ENCODE data around the gene HSBP1.

Gene HSBP1

DNA sequence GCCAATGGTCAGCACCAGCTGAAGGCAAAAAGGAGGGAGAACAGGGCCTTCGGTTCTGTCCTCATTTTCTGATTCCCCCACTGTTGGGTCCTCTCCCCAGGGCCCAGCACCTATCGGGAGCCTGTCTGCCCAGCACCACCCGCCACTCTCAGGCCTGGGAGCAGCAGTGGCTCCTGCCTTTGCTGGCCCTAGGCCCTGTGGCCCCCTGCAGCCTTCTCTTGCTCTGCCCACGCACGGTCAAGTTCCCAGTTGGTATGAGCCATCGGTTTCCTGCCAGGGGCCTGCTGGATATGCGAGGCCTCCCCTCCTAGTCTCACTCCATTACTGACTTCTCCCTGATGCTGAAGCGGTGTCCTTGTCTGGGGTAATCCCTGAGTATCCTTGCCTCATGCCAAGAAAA, 37.5 kb downstream of the HSBP1 start:
- H3K27ac ChIP-seq, result no peak overlapping the region
- no peaks in the 10 kb centered on the region for H3K36me3 ChIP-seq
- no peaks in the 10 kb centered on the region for H3K9me3 ChIP-seq
- H3K27me3 ChIP-seq, result no peaks in the 10 kb centered on the region
- no peak overlapping the region for H3K4me3 ChIP-seq (ENCODE audit: low read depth in 1 of 2, low read length in 1 of 2)
- TF ChIP-seq, protein P1, sequence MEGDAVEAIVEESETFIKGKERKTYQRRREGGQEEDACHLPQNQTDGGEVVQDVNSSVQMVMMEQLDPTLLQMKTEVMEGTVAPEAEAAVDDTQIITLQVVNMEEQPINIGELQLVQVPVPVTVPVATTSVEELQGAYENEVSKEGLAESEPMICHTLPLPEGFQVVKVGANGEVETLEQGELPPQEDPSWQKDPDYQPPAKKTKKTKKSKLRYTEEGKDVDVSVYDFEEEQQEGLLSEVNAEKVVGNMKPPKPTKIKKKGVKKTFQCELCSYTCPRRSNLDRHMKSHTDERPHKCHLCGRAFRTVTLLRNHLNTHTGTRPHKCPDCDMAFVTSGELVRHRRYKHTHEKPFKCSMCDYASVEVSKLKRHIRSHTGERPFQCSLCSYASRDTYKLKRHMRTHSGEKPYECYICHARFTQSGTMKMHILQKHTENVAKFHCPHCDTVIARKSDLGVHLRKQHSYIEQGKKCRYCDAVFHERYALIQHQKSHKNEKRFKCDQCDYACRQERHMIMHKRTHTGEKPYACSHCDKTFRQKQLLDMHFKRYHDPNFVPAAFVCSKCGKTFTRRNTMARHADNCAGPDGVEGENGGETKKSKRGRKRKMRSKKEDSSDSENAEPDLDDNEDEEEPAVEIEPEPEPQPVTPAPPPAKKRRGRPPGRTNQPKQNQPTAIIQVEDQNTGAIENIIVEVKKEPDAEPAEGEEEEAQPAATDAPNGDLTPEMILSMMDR (IDR thresholded peaks at IDR 0.05), result no peak
- peaks cover 33 to 42% of the 10 kb centered on the region in 2 experiments for H3K4me1 ChIP-seq (ENCODE audit: control insufficient read depth in 1 of 2, insufficient read depth in 1 of 2, low read depth in 1 of 2, low read length in 1 of 2)

GRCh38 chr16:83847371-83848225, 39.8 kb downstream of the HSBP1 start:
- Histone ChIP-seq H3K4me3 (ENCODE audit: low read depth in 1 of 2, low read length in 1 of 2) (peak overlapping the region in 1 of 2 experiments; percentile 7), H3K27me3 (no peaks in the 10 kb centered on the region), H3K4me1 (ENCODE audit: control insufficient read depth in 1 of 2, insufficient read depth in 1 of 2, low read depth in 1 of 2, low read length in 1 of 2) (peaks cover 33 to 40% of the 10 kb centered on the region in 2 experiments), H3K36me3 (no peaks in the 10 kb centered on the region), H3K27ac (peak overlapping the region; percentile 77), H3K9me3 (no peaks in the 10 kb centered on the region)
- TF ChIP-seq, protein P1 (IDR thresholded peaks at IDR 0.05), result no peak

GRCh38 chr16:83849421-83849820, 41.6 kb downstream of the HSBP1 start:
- peaks cover 14 to 22% of the 10 kb centered on the region in 2 experiments for H3K4me1 ChIP-seq (ENCODE audit: control insufficient read depth in 1 of 2, insufficient read depth in 1 of 2, low read depth in 1 of 2, low read length in 1 of 2)
- H3K4me3 ChIP-seq (ENCODE audit: low read depth in 1 of 2, low read length in 1 of 2), result no peak overlapping the region
- H3K9me3 ChIP-seq, result no peaks in the 10 kb centered on the region
- no peaks in the 10 kb centered on the region for H3K36me3 ChIP-seq
- TF ChIP-seq, protein P1 (IDR thresholded peaks at IDR 0.05), result no peak
- no peaks in the 10 kb centered on the region for H3K27me3 ChIP-seq
- no peak overlapping the region for H3K27ac ChIP-seq

DNA sequence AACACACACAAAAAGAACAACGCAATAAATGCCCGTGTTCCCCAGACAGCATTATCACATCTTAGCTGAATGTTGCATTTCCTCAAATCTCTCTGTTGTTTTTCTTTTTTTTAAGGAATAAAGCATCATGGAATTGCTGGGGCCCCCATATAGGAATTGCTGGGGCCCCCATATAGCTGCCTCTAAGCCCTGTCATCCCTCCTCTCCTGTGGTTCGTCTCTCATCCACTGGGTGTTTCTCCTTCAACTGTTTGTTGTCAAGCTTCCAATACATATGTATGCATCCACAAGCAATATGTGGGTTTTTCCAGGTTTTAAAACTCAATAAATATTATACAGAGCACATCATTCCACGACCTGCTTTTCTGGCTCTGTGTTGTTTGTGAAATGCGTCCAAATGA, 43.2 kb downstream of the HSBP1 start:
- no peaks in the 10 kb centered on the region for H3K36me3 ChIP-seq
- no peak overlapping the region for H3K4me3 ChIP-seq (ENCODE audit: low read depth in 1 of 2, low read length in 1 of 2)
- H3K9me3 ChIP-seq, result no peaks in the 10 kb centered on the region
- no peak overlapping the region for H3K27ac ChIP-seq
- TF ChIP-seq, protein P1 (IDR thresholded peaks at IDR 0.05), result no peak
- no peaks in the 10 kb centered on the region for H3K27me3 ChIP-seq
- peaks cover 13 to 18% of the 10 kb centered on the region in 2 experiments for H3K4me1 ChIP-seq (ENCODE audit: control insufficient read depth in 1 of 2, insufficient read depth in 1 of 2, low read depth in 1 of 2, low read length in 1 of 2)

GRCh38 chr16:83851473-83851872, 43.7 kb downstream of the HSBP1 start:
- no peaks in the 10 kb centered on the region for H3K9me3 ChIP-seq
- H3K4me3 ChIP-seq (ENCODE audit: low read depth in 1 of 2, low read length in 1 of 2), result no peak overlapping the region
- TF ChIP-seq, protein P1 (IDR thresholded peaks at IDR 0.05), result no peak
- H3K27ac ChIP-seq, result no peak overlapping the region
- H3K27me3 ChIP-seq, result no peaks in the 10 kb centered on the region
- H3K36me3 ChIP-seq, result no peaks in the 10 kb centered on the region
- peaks cover 13 to 18% of the 10 kb centered on the region in 2 experiments for H3K4me1 ChIP-seq (ENCODE audit: control insufficient read depth in 1 of 2, insufficient read depth in 1 of 2, low read depth in 1 of 2, low read length in 1 of 2)

All from neutrophil (primary cell).